Testis (tissue), 2 donors: ENCODE results near the gene IGSF21.

Experiments
- POLR2A ChIP-seq: fragments of 450-650 bp; IDR thresholded peaks from one replicate; pipeline ENCODE4 v1.6.1; 2017; ENCODE audit warnings: antibody characterized with exemption, mild to moderate bottlenecking, moderate library complexity
- TF ChIP-seq, protein P1 (sequence below), 3 experiments: fragments of 450-650 bp in 2 of 3; fragments of 200-600 bp in 1 of 3; sonication (generic) in 1 of 3; IDR thresholded peaks; one replicate each; pipeline ENCODE4 v1.5.1; 2016 to 2019; ENCODE audit warnings: antibody characterized with exemption in 3 of 3, mild to moderate bottlenecking in 2 of 3, moderate library complexity in 1 of 3

DNA sequence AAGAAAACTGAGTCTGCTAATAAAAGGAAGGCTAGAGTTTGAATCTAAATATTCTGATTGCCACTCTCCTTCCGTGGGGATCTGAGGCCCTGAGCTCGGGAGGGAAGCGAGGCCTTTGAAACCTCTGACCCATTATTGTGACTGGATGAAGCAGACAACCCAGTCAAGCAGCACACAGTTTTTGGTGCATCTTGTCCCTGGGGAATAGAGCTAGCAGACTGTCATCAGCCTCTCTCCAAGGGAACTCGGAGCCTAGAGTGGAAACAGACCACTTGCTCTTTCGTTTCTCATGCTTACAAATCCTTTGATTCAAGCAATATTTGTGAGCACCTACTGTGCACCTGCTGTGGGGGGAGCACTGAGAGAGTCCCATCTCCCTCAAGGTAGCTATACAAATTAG, 240.0 kb downstream of the IGSF21 start:
- TF ChIP-seq, protein P1, sequence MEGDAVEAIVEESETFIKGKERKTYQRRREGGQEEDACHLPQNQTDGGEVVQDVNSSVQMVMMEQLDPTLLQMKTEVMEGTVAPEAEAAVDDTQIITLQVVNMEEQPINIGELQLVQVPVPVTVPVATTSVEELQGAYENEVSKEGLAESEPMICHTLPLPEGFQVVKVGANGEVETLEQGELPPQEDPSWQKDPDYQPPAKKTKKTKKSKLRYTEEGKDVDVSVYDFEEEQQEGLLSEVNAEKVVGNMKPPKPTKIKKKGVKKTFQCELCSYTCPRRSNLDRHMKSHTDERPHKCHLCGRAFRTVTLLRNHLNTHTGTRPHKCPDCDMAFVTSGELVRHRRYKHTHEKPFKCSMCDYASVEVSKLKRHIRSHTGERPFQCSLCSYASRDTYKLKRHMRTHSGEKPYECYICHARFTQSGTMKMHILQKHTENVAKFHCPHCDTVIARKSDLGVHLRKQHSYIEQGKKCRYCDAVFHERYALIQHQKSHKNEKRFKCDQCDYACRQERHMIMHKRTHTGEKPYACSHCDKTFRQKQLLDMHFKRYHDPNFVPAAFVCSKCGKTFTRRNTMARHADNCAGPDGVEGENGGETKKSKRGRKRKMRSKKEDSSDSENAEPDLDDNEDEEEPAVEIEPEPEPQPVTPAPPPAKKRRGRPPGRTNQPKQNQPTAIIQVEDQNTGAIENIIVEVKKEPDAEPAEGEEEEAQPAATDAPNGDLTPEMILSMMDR (IDR thresholded peaks at IDR 0.05): no peak
- no peak for TF ChIP-seq POLR2A
